HL-60/S4 treated with phorbol 12-myristate 13-acetate at 8.2 ng/mL for 4 days and 3 days (cell line): ENCODE measurements around the gene PRMT5.
"Not testable (repeated sequence)": the region's sequence is repeated elsewhere in the genome, so short reads cannot be mapped to it uniquely, and the experiment has no call there.

ENCODE experiments used
- in situ Hi-C: fragments of 300-500 bp; cut with MboI; formaldehyde crosslinking; loops from 2 replicates; pipeline ENCODE4 v1.15.0; 2022; ENCODE audit warnings: low sequenced_read_pairs

Gene PRMT5

DNA sequence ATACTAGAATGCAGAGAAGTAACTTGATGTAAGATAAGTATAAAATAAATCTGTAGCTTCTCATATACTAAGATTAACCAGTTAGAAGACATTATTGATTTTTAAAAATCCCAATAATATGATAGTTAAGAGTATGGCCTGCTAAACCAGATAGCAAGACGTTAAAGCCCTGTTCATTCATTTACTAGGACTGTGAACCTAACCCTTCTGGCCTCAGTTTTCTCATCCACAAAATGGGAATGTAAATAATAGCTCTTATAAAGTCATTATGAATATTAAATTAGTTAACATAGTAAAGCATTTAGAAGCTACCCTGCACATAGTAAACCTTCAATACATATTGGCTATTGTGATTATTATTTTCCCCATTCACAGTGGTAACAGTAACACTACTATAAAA lies 6.0 kb upstream of the PRMT5 start:
- in situ Hi-C loops, result no loop called here

DNA sequence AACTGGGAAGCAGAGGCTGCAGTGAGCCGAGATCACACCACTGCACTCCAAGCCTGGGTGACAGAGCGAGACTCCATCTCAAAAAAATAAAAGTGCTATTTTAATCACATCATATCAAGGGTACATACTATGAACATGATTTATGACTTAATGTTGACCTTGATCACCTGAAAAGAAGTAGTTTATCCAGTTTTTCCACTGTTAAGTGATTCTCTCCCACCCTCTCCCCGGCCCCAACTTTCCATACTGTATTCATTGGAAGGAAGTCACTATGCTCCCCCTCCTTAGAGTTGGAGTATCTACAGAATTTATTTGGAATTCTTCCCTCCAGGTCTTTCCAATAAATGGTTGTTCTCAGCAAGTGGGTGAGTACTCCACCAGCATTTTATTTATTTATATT lies 3.0 kb upstream of the PRMT5 start:
- in situ Hi-C loops, result no loop called here

- in situ Hi-C loops, result no loop called here
Measured at GRCh38 chr14:22929961-22930364, 787 bp upstream of the PRMT5 start.

DNA sequence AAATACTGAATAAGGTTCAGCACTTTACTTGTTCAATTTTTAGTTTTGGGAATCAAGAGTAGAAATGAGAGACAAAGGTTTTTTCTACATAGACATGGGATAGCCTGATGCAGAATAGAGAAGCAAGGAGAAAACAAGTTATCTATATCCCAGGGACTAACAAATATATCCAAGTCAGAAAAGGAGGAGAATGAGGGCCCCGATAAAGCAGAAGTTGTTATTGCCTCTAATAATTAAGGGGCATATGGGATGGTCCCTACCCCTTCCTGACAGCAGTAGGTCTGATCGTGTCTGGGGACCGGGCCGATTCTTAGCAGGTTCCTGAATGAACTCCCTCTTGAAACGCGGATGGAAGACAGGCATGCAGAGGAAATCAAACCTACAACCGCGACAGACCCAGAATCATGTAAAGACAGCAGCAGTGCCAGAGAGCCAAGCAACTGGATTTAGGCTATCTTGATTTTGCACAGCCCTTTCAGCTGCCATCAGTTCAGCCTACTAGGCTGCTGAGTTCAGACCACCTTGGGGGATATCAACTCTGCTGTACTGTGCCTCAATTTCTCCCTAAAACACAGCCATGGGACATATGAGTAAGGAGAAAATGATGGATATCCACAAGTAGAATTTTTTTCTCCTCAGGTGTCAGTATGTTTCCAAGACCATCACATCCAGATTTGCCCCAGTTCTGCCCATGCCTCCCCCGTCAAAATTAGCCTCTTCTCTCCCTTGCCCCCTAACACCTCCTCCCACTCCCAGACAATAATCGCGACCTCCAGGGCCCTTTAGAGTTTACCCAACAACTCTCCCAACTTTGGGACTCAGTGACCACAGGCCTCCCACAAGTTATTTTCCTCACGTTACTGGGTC lies 706 bp downstream of the PRMT5 start:
- in situ Hi-C loops, result no loop called here

DNA sequence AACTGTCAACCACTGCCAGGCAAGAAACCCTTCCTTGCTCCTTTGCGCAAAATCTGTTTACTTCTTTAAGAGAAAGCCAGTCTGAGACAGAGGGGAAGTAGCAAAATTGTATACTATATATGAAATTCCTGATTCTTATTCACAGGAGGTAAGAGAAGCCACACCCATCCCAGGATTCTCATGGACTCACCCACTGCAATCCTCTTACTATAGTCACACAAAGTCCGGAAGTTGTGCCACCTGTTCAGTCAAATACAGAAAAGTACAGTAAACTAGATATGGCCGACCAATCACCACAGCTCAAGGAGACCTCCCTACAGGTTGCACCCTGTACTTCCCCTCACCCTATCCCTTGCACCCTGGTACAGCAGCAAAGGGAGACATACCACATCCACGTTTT lies 2.9 kb downstream of the PRMT5 start:
- in situ Hi-C loops, result no loop called here

- in situ Hi-C loops, result no loop called here
Measured at GRCh38 chr14:22925513-22925912, 3.7 kb downstream of the PRMT5 start.

DNA sequence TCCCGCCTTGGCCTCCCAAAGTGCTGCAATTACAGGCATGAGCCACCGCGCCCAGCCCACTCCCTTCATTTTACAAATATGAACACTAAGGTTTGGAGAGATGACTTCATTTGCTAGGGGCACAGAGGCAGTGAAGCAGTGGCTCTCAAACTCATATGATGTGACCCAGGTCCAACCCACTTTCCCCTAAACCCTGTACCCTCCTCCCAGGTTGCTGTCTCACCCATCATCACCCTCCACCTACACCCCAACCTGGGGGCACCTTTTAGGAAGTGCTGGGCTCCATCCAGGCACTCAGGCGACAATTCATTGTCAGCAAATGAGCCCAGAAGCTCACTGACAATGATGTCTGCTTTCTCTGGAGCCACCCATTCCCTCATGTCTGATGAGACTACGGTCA lies 5.4 kb downstream of the PRMT5 start:
- in situ Hi-C loops, result no loop called here

DNA sequence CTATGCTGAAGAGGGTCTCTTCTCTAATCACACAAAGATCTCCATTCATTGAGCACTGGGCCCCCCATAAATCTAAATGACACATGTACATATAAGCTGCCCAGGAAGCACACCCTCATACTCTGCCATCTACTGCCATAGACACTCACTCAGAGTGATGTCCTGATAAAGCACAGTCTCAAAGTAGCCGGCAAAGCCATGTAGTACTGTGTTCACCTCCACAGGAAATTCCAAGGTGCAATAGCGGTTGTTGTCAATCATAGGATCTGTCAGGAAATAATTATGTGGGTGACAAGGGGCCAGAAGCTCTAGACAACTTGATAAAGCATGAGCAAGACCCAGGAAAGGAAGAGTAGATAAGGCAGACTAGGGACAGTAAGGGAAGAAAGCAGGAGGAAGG lies 6.9 kb downstream of the PRMT5 start:
- in situ Hi-C loops, result no loop called here

- in situ Hi-C loops, result no loop called here
Measured at GRCh38 chr14:22920697-22921096, 8.5 kb downstream of the PRMT5 start.

DNA sequence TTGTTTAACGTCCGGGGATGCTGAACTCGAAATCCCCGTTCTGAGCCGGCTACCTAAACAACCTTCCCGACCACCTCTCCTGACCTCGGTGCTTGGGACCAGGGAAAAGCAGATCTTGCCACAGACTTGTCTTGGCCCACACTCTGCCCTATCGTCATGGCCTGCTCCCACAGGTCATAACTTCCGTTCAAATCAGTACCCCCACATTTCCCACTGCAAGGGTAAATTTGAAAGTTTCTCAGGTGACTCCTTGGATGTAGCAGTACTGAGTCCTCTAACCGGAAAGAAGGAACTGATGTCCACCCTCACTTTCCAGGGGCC lies 9.6 kb downstream of the PRMT5 start:
- in situ Hi-C loops, result no loop called here

- in situ Hi-C loops, result no loop called here
Measured at GRCh38 chr14:22918804-22919600, 10.2 kb downstream of the PRMT5 start, which contains the start of gene RBM23. Gene RBM23, minus strand, starts transcription at chr14:22919149.

DNA sequence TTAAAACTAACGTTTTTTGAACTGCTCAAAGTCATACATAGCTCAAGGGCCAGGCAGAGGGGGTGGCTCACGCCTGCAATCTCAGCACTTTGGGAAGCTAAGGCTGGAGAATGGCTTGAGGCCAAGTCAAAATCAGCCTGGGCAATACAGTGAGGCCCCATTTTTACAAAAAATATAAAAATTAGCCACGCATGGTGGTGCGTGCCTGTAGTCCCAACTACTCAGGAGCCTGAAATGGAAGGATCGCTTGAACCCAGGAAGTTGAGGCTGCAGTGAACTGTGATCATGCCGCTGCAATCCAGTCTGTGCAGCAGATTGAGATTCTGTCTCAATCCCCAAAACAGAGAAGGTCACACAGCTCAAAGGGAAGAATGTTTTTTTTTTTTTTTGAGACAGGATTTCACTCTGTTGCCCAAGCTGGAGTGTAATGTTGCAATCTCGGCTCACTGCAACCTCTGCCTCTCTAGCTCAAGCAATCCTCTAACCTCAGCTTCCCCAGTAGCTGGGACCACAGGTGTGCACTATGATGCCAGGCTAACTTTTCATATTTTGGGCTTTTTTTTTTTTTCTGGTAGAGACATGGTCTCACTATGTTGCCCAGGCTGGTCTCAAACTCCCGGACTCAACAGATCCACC lies 13.2 kb downstream of the PRMT5 start:
- in situ Hi-C loops, result no loop called here

DNA sequence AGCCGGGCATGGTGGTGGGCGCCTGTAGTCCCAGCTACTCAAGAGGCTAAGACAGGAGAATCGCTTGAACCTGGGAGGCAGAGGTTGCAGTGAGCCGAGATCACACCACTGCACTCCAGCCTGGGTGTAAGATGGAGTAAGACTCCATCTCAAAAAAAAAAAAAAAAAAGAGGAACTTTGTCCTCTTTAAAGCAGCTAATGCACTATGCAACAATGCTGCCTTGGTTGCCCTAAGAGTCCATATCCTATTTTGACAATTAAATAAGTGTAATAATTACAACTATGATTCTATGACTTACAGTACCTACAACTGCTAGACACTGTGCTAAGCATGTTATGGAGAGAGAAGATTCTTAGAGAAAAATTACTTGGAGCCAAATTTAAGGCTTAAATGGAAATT lies 14.3 kb downstream of the PRMT5 start:
- in situ Hi-C loops, result not testable (repeated sequence)

GRCh38 chr14:22910916-22911315 lies 18.3 kb downstream of the PRMT5 start:
- in situ Hi-C loops, result no loop called here

- in situ Hi-C loops, result no loop called here
Measured at GRCh38 chr14:22908601-22909000, 20.6 kb downstream of the PRMT5 start.

GRCh38 chr14:22907429-22907828 lies 21.7 kb downstream of the PRMT5 start:
- in situ Hi-C loops, result no loop called here

GRCh38 chr14:22906073-22906472 lies 23.1 kb downstream of the PRMT5 start:
- in situ Hi-C loops, result no loop called here

- in situ Hi-C loops, result no loop called here
Measured at GRCh38 chr14:22905627-22906026, 23.5 kb downstream of the PRMT5 start.

DNA sequence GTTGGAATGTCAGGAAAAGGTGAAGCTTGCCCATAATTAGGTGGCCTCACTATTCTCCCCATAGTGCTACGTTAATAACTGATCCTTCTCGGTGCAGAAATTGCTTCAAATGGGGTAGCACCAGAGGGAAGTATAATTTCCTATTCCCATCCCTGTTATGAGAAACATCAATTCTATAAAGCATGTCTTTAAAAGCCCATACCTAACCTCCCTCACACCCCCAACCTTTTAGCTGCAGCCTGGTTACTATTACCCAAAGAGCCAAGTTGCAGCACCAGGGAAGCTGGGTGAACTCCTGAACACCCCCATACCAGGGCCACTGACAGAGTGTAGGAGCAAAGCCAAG lies 25.5 kb downstream of the PRMT5 start:
- in situ Hi-C loops, result no loop called here

DNA sequence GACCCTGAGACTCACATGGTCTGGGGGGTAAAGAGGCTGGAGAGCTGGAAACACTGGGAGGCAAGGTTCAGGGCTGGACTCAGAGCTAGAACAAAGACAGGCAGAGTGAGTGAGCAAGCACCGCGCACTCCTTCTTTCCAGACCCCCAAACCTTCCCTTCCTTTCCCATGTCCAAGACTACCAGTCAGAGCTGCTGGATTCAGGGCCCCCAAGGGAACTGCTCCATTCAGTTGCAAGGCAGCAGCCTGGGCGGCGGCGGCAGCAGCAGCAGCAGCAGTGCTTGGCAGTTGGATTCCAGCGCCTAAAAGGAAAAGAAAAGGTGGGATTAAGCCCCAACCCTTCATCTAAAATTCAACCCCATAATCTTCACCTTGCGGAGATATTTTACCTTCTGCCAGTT lies 27.4 kb downstream of the PRMT5 start:
- in situ Hi-C loops, result no loop called here

GRCh38 chr14:22900081-22900799 lies 28.9 kb downstream of the PRMT5 start:
- in situ Hi-C loops, result no loop called here
